GM12878 (cell line): Measurements from ENCODE around the gene SEPTIN1. TPM values are rescaled to one million over a fixed set of nuclear protein-coding genes. Genes with fewer than 3 reads are reported as not detected.

Experiments
- BHLHE40 ChIP-seq, 2 experiments: fragments of 450-650 bp in 1 of 2; IDR thresholded peaks; 2 replicates each; pipeline ENCODE4 v1.6.1; 2011 to 2017; ENCODE audit warnings: low read depth in 2 of 2, borderline replicate concordance in 1 of 2, improper control_type of control experiment in 1 of 2, low read length in 1 of 2, mild to moderate bottlenecking in 1 of 2
- CBFB ChIP-seq: IDR thresholded peaks from 2 replicates; pipeline ENCODE4 v1.6.1; 2016; ENCODE audit warnings: antibody characterized with exemption, low read depth
- CREM ChIP-seq: IDR thresholded peaks from 2 replicates; pipeline ENCODE4 v1.6.1; 2014; ENCODE audit warnings: antibody characterized with exemption, low read depth
- EZH2 ChIP-seq: IDR thresholded peaks from 2 replicates; pipeline ENCODE4 v1.6.1; 2012; ENCODE audit warnings: low read depth, mild to moderate bottlenecking, control low read depth, inconsistent platforms, low read length, borderline replicate concordance; ENCODE audit not compliant: control insufficient read depth
- IKZF2 ChIP-seq, 2 experiments: fragments of 450-650 bp; IDR thresholded peaks; 2 replicates each; pipeline ENCODE4 v1.6.1; 2017; ENCODE audit warnings: mild to moderate bottlenecking in 2 of 2, moderate library complexity in 2 of 2
- MEF2B ChIP-seq: fragments of 450-650 bp; IDR thresholded peaks from 2 replicates; pipeline ENCODE4 v1.6.1; 2018; ENCODE audit warnings: mild to moderate bottlenecking, moderate library complexity; ENCODE audit not compliant: partially characterized antibody, poor library complexity, severe bottlenecking
- NFYA ChIP-seq: IDR thresholded peaks from 2 replicates; pipeline ENCODE4 v1.6.1; 2011; ENCODE audit warnings: low read depth, mild to moderate bottlenecking, low read length, improper control_type of control experiment, borderline replicate concordance
- PAX5 ChIP-seq: IDR thresholded peaks from 2 replicates; pipeline ENCODE4 v1.6.1; 2011; ENCODE audit warnings: low read depth, low read length, borderline replicate concordance
- RAD21 ChIP-seq: IDR thresholded peaks from 2 replicates; pipeline ENCODE4 v1.6.1; 2011; ENCODE audit warnings: mild to moderate bottlenecking, low read depth, low read length, moderate library complexity; ENCODE audit not compliant: insufficient read depth
- RAD51 ChIP-seq: fragments of 450-650 bp; IDR thresholded peaks from 2 replicates; pipeline ENCODE4 v1.6.1; 2016; ENCODE audit warnings: moderate library complexity, mild to moderate bottlenecking, inconsistent platforms
- RCOR1 ChIP-seq: conservative IDR thresholded peaks from 2 replicates; pipeline ENCODE4 v1.6.1; 2012; ENCODE audit warnings: low read depth, low read length, improper control_type of control experiment
- RUNX3 ChIP-seq: IDR thresholded peaks from 2 replicates; pipeline ENCODE4 v1.6.1; 2012; ENCODE audit warnings: low read length, inconsistent platforms
- SPI1 ChIP-seq: IDR thresholded peaks from 2 replicates; pipeline ENCODE4 v1.6.1; 2011; ENCODE audit warnings: low read depth, mild to moderate bottlenecking, low read length, moderate library complexity, borderline replicate concordance; ENCODE audit not compliant: insufficient read depth
- STAT1 ChIP-seq: fragments of 450-650 bp; conservative IDR thresholded peaks from 2 replicates; pipeline ENCODE4 v1.6.1; 2014; ENCODE audit warnings: antibody characterized with exemption, mild to moderate bottlenecking
- TCF12 ChIP-seq: IDR thresholded peaks from 2 replicates; pipeline ENCODE4 v1.6.1; 2011; ENCODE audit warnings: low read depth, mild to moderate bottlenecking, low read length
- ZNF384 ChIP-seq: IDR thresholded peaks from 2 replicates; pipeline ENCODE4 v1.6.1; 2012; ENCODE audit warnings: low read depth, mild to moderate bottlenecking, low read length, improper control_type of control experiment, borderline replicate concordance
- polyA plus RNA-seq, 11 experiments: library from polyadenylated mRNA; depleted of rRNA in 4 of 11; unstranded in 6 of 11; stranded (reverse) in 5 of 11; fragments of >200 nt; fragmentation: Nextera tagmentation in 4 of 11; fragmentation: Illumina TruSeq in 1 of 11; extraction: Ambion mirVana in 4 of 11; extraction: Trizol in 1 of 11; gene quantifications; 1 replicate in 1 of 11; 2 replicates in 10 of 11; pipeline versions ENCODE4 v1.2.1 to v1.2.3, GENCODE V29; 2011 to 2016; ENCODE audit warnings: inconsistent platforms in 2 of 11, missing spikeins in 2 of 11, low read depth in 1 of 11
- total RNA-seq, 4 experiments: library from RNA; depleted of rRNA in 3 of 4; stranded (reverse); fragments of >200 nt in 3 of 4; fragmentation: Illumina TruSeq in 1 of 4; extraction: Trizol in 1 of 4; gene quantifications; 2 replicates each; pipeline versions ENCODE4 v1.2.1 to v1.2.3, GENCODE V29; 2013 to 2021
- TF ChIP-seq, protein P1 (sequence below): fragments of 450-650 bp; IDR thresholded peaks from 2 replicates; pipeline ENCODE4 v1.6.1; 2017; ENCODE audit warnings: low read depth, mild to moderate bottlenecking, moderate library complexity
- TF ChIP-seq, protein P2 (sequence below): fragments of 450-650 bp; IDR thresholded peaks from 2 replicates; pipeline ENCODE4 v1.6.1; 2017; ENCODE audit warnings: mild to moderate bottlenecking, moderate library complexity
- TF ChIP-seq, protein P3 (sequence below): IDR thresholded peaks from 2 replicates; pipeline ENCODE4 v1.6.1; 2011; ENCODE audit warnings: borderline replicate concordance, low read depth, mild to moderate bottlenecking, moderate library complexity, mixed read lengths, low read length; ENCODE audit not compliant: insufficient read depth; ENCODE audit errors: extremely low read length
- TF ChIP-seq, protein P4 (sequence below): fragments of 450-650 bp; IDR thresholded peaks from 2 replicates; pipeline ENCODE4 v1.6.1; 2018; ENCODE audit warnings: borderline replicate concordance, mild to moderate bottlenecking; ENCODE audit not compliant: partially characterized antibody

SEPTIN1 gene
- total and polyA plus RNA-seq, 10 of the 15 experiments (the other 5 are each of a cell fraction or from before 2014, with no cell fraction given) = 2.8 to 153 (median 94.1) TPM

DNA sequence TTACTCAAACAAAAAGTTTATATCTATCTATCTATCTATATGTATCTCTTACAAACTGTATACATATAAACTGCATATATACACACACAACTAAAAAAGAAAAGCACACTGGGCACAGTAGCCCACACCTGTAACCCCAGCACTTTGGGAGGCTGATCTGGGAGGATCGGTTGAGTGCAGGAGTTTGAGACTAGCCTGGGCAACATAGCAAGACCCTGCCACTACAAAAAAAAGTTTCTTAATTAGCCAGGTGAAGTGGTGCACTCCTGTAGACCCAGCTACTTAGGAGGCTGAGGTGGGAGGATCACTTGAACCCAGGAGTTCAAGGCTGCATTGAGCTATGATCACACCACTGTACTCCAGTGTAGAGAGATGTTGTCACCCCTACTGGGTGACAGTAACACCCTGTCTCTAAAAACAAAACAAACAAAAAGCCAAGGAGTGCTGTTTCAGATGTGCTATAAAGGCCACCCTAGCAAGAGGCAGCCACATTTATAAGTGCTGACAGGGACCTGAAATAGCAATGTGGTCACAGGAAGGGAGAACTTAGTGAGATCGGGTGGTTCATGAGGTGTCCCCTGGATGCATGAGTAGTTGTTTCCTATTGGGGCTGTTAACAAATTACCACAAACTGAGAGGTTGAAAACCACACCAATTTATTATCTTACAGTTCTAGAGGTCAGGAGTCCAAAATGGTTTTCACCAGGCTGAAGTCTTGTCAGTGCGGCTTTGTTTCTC is 32.1 kb downstream of the SEPTIN1 start (continued):
- no peak for TF ChIP-seq RAD21
- TF ChIP-seq CBFB = peak; percentile 96
- TF ChIP-seq, protein P1, sequence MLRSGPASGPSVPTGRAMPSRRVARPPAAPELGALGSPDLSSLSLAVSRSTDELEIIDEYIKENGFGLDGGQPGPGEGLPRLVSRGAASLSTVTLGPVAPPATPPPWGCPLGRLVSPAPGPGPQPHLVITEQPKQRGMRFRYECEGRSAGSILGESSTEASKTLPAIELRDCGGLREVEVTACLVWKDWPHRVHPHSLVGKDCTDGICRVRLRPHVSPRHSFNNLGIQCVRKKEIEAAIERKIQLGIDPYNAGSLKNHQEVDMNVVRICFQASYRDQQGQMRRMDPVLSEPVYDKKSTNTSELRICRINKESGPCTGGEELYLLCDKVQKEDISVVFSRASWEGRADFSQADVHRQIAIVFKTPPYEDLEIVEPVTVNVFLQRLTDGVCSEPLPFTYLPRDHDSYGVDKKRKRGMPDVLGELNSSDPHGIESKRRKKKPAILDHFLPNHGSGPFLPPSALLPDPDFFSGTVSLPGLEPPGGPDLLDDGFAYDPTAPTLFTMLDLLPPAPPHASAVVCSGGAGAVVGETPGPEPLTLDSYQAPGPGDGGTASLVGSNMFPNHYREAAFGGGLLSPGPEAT = peak; percentile 92
- TF ChIP-seq CREM = peak; percentile 66
- peak; percentile 18; the same call in 1 of the 2 replicates for TF ChIP-seq ZNF384
- peak; percentile 83 for TF ChIP-seq BHLHE40 (IDR thresholded peaks at IDR 0.05; ENCODE audit: borderline replicate concordance in 1 of 2, low read depth in 2 of 2, low read length in 1 of 2)
- TF ChIP-seq RCOR1 = peak; percentile 41; the same call in 1 of the 2 replicates
- TF ChIP-seq IKZF2 (IDR thresholded peaks at IDR 0.05) = peak; percentile 95 to 96
- TF ChIP-seq EZH2 = peak; percentile 62; the same call in 1 of the 2 replicates
- TF ChIP-seq RAD51 = peak; percentile 62; the same call in 1 of the 2 replicates
- TF ChIP-seq PAX5 = peak; percentile 83; the same call in 1 of the 2 replicates
- no peak for TF ChIP-seq STAT1
- TF ChIP-seq TCF12 = 0 out of 2 replicates have a peak, but pooled peaks have one; percentile 26
- TF ChIP-seq NFYA = no peak
- TF ChIP-seq MEF2B = peak; percentile 93
- TF ChIP-seq, protein P2, sequence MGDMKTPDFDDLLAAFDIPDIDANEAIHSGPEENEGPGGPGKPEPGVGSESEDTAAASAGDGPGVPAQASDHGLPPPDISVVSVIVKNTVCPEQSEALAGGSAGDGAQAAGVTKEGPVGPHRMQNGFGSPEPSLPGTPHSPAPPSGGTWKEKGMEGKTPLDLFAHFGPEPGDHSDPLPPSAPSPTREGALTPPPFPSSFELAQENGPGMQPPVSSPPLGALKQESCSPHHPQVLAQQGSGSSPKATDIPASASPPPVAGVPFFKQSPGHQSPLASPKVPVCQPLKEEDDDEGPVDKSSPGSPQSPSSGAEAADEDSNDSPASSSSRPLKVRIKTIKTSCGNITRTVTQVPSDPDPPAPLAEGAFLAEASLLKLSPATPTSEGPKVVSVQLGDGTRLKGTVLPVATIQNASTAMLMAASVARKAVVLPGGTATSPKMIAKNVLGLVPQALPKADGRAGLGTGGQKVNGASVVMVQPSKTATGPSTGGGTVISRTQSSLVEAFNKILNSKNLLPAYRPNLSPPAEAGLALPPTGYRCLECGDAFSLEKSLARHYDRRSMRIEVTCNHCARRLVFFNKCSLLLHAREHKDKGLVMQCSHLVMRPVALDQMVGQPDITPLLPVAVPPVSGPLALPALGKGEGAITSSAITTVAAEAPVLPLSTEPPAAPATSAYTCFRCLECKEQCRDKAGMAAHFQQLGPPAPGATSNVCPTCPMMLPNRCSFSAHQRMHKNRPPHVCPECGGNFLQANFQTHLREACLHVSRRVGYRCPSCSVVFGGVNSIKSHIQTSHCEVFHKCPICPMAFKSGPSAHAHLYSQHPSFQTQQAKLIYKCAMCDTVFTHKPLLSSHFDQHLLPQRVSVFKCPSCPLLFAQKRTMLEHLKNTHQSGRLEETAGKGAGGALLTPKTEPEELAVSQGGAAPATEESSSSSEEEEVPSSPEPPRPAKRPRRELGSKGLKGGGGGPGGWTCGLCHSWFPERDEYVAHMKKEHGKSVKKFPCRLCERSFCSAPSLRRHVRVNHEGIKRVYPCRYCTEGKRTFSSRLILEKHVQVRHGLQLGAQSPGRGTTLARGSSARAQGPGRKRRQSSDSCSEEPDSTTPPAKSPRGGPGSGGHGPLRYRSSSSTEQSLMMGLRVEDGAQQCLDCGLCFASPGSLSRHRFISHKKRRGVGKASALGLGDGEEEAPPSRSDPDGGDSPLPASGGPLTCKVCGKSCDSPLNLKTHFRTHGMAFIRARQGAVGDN = peak; percentile 39; the same call in 1 of the 2 replicates
- TF ChIP-seq RUNX3 = peak; percentile 100
- TF ChIP-seq, protein P3, sequence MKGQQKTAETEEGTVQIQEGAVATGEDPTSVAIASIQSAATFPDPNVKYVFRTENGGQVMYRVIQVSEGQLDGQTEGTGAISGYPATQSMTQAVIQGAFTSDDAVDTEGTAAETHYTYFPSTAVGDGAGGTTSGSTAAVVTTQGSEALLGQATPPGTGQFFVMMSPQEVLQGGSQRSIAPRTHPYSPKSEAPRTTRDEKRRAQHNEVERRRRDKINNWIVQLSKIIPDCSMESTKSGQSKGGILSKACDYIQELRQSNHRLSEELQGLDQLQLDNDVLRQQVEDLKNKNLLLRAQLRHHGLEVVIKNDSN = peak; percentile 3
- TF ChIP-seq SPI1 = no peak
- TF ChIP-seq, protein P4, sequence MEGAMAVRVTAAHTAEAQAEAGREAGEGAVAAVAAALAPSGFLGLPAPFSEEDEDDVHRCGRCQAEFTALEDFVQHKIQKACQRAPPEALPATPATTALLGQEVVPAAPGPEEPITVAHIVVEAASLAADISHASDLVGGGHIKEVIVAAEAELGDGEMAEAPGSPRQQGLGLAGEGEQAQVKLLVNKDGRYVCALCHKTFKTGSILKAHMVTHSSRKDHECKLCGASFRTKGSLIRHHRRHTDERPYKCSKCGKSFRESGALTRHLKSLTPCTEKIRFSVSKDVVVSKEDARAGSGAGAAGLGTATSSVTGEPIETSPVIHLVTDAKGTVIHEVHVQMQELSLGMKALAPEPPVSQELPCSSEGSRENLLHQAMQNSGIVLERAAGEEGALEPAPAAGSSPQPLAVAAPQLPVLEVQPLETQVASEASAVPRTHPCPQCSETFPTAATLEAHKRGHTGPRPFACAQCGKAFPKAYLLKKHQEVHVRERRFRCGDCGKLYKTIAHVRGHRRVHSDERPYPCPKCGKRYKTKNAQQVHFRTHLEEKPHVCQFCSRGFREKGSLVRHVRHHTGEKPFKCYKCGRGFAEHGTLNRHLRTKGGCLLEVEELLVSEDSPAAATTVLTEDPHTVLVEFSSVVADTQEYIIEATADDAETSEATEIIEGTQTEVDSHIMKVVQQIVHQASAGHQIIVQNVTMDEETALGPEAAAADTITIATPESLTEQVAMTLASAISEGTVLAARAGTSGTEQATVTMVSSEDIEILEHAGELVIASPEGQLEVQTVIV = no peak
